ENCODE measurements around the gene GPC5.

GPC5 gene

DNA sequence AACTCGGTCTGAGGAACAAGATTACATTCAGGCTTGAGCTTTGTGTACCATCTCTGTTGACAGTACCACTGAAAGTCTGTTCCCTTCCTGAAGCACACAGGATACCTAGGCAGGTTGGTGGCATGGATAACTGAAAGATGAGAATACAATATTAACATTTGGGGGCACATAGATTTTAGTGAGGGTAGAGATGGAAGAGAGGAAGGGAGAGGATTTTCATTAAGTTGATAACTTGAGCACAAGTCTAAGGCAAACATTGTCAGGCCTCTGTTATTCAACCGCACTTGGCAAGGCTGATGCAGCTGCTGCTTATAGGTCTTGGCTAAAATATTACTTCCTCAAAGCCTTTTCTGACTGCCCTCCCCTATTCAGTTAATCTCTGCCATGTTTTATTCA lies 40.0 kb upstream of the GPC5 start:
- TF ChIP-seq, protein P1, sequence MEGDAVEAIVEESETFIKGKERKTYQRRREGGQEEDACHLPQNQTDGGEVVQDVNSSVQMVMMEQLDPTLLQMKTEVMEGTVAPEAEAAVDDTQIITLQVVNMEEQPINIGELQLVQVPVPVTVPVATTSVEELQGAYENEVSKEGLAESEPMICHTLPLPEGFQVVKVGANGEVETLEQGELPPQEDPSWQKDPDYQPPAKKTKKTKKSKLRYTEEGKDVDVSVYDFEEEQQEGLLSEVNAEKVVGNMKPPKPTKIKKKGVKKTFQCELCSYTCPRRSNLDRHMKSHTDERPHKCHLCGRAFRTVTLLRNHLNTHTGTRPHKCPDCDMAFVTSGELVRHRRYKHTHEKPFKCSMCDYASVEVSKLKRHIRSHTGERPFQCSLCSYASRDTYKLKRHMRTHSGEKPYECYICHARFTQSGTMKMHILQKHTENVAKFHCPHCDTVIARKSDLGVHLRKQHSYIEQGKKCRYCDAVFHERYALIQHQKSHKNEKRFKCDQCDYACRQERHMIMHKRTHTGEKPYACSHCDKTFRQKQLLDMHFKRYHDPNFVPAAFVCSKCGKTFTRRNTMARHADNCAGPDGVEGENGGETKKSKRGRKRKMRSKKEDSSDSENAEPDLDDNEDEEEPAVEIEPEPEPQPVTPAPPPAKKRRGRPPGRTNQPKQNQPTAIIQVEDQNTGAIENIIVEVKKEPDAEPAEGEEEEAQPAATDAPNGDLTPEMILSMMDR (IDR thresholded peaks at IDR 0.05; ENCODE audit: control extremely low read depth, extremely low read depth, low read depth, missing control alignments): no peak
- POLR2A ChIA-PET: interaction anchor here (1.3 kb wide), 1 partner anchor 11 kb away, joined by 4 read pairs; the partner anchor contains the start of gene MIR17HG
- DNase-seq (ENCODE audit: extremely low spot score): no peak
- CTCF ChIA-PET: interaction anchor here (0.9 to 3.4 kb wide), 4 partner anchors 8 to 48 kb away, joined by 4 to 16 read pairs (median 8); partner anchors contain the start of gene MIR17HG

DNA sequence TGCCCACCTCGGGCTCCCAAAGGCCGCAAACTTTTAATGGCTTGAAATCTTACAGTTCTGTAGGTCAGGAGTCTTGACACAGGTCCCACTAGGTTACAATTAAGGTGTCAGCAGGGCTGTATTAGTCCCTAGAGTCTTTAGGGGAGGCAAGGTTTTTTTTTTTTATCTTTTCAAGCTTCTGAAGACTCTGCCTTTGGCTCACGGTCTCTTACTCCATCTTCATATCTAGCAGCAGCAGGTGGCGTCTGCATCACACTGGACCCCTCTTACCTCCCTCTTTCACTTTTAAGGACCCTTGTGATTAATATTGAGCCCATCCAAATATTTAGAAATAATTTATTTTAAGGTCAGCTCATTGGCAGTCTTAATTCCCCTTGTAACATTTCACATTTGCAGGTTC lies 39.3 kb upstream of the GPC5 start:
- POLR2A ChIA-PET: no interaction called here
- CTCF ChIA-PET: interaction anchor here (0.9 to 3.4 kb wide), 6 partner anchors 9 to 47 kb away, joined by 3 to 16 read pairs (median 5); partner anchors contain the start of gene GPC5
- TF ChIP-seq, protein P1 (IDR thresholded peaks at IDR 0.05; ENCODE audit: control extremely low read depth, extremely low read depth, low read depth, missing control alignments): no peak
- DNase-seq (ENCODE audit: extremely low spot score): no peak

GRCh38 chr13:91359631-91360030 lies 38.8 kb upstream of the GPC5 start:
- TF ChIP-seq, protein P1 (IDR thresholded peaks at IDR 0.05; ENCODE audit: control extremely low read depth, extremely low read depth, low read depth, missing control alignments): no peak
- POLR2A ChIA-PET: no interaction called here
- DNase-seq (ENCODE audit: extremely low spot score): no peak
- CTCF ChIA-PET: interaction anchor here (0.9 to 3.4 kb wide), 6 partner anchors 8 to 47 kb away, joined by 3 to 16 read pairs (median 5); partner anchors contain the start of gene GPC5

- no peak for DNase-seq (ENCODE audit: extremely low spot score)
- TF ChIP-seq, protein P1 (IDR thresholded peaks at IDR 0.05; ENCODE audit: control extremely low read depth, extremely low read depth, low read depth, missing control alignments): no peak
- POLR2A ChIA-PET: no interaction called here
- CTCF ChIA-PET: interaction anchor here (1.3 to 3.4 kb wide), 4 partner anchors 10 to 46 kb away, joined by 3 to 16 read pairs (median 5); no protein-coding TSS in a partner anchor
Measured at GRCh38 chr13:91360246-91360751, 38.1 kb upstream of the GPC5 start.

GRCh38 chr13:91361755-91362271 lies 36.6 kb upstream of the GPC5 start:
- TF ChIP-seq, protein P1 (IDR thresholded peaks at IDR 0.05; ENCODE audit: control extremely low read depth, extremely low read depth, low read depth, missing control alignments): no peak
- CTCF ChIA-PET: no interaction called here
- POLR2A ChIA-PET: no interaction called here
- DNase-seq (ENCODE audit: extremely low spot score): no peak

GRCh38 chr13:91362908-91363307 lies 35.5 kb upstream of the GPC5 start:
- TF ChIP-seq, protein P1 (IDR thresholded peaks at IDR 0.05; ENCODE audit: control extremely low read depth, extremely low read depth, low read depth, missing control alignments): no peak
- ChIA-PET POLR2A (no interaction called here), CTCF (interaction anchor here (0.9 kb wide), 1 partner anchor 14 kb away, joined by 3 read pairs; no protein-coding TSS in a partner anchor)
- no peak for DNase-seq (ENCODE audit: extremely low spot score)

All from GM10248 (cell line).